Stimulated activated CD8-positive, alpha-beta memory T cell treated with anti-CD3 and anti-CD28 coated beads, Interleukin-15, amount 100 ng/mL, for 1 hour (primary cell): ENCODE data around the gene DMXL2.
"Not testable (repeated sequence)": the region's sequence is repeated elsewhere in the genome, so short reads cannot be mapped to it uniquely, and the experiment has no call there.

Experiments used
- DNase-seq: peaks from one replicate; pipeline ENCODE4 v3.0.0-alpha.2; 2020; ENCODE audit warnings: low read depth

DMXL2 gene, protein sequence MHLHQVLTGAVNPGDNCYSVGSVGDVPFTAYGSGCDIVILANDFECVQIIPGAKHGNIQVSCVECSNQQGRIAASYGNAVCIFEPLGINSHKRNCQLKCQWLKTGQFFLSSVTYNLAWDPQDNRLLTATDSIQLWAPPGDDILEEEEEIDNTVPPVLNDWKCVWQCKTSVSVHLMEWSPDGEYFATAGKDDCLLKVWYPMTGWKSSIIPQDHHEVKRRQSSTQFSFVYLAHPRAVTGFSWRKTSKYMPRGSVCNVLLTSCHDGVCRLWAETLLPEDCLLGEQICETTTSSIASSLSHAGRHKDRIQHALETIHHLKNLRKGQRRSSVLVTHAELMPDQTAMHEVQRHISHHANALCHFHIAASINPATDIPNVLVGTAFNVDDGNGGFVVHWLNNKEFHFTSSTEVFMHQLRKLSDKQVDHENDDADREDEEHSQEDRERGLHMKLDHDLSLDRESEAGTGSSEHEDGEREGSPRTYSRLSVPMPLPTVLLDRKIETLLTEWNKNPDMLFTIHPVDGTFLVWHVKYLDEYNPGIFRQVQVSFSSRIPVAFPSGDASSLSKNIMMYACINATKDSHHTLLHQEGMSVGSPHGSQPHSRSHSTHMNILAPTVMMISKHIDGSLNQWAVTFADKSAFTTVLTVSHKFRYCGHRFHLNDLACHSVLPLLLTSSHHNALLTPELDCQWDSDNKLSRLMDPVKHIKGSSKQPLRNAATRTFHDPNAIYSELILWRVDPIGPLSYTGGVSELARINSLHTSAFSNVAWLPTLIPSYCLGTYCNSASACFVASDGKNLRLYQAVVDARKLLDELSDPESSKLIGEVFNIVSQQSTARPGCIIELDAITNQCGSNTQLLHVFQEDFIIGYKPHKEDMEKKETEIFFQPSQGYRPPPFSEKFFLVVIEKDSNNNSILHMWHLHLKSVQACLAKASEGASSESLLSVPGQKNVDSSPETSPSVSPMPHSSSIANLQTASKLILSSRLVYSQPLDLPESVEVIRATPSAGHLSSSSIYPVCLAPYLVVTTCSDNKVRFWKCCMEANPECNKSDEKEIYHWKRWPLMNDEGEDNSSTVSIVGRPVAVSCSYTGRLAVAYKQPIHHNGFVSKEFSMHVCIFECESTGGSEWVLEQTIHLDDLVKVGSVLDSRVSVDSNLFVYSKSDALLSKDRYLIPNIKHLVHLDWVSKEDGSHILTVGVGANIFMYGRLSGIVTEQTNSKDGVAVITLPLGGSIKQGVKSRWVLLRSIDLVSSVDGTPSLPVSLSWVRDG (N-terminal part only)

DNA sequence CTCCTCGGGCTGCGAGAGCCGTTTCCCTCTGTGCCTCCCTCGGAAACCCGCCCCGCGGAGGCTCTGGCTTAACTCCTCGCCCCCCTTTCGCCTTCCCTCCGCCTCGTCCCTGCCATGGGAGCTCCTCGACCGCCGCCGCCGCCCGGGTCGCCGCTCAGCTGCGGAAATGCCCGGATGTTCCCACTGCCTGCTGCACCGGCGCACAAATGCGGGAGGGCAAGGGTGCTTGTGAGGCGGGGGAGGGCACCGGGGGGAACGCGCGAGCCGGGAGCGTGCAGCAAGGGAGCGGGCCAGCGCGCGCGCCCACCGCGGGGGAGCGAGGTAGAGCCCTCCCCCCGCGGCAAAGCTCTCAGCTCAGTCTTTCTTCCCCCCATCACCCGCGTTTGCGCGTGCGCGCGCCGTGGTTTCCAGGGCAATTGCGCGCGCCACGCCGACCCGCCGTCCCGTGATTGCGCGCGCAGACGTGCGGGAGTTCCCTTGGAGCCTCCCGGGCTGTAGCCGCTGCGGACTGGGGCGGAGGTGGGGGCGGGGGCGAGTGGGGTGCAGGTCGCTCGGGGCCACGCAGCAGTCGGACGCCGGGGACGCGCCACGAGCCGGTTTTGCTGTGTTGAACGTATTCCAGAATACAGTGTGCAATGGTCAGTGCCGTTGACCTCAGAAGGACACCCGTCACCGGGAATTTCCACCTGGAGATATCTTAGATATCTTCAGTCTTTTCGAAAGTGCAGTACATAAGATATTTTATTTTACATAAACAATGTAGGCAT is at the start of gene DMXL2:
Gene DMXL2, minus strand, starts transcription at position 168 of the 767 bp plus-strand sequence. CDS start 226 bp downstream, outside the sequence.
- peak; percentile 24 for DNase-seq

DNA sequence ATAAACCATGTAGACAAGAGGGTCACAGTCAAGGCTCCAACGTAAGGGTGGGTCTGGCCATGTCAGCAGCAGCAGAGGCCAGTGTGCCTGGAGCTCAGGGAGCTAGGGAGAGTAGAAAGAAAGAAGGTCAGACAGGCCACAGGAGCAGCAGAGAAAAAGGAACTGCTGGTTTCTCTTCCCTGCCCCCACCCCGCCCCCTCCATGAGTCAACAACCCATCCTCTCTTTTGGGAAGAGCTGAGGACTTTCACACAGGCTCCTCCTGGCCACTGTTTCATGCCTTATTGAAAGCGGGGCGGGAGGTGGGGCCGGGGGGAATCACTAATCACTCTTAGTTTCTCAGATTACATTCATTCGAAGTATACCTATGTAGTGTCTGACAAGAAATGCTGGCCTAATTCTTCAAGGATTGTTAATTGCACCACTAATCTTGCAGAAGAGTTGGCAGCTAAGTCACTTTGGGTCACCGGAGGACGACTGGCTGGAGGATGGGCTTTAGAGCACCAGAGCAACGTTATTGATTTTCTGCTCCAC is 49.6 kb upstream of the DMXL2 start:
- no peak for DNase-seq

DNA sequence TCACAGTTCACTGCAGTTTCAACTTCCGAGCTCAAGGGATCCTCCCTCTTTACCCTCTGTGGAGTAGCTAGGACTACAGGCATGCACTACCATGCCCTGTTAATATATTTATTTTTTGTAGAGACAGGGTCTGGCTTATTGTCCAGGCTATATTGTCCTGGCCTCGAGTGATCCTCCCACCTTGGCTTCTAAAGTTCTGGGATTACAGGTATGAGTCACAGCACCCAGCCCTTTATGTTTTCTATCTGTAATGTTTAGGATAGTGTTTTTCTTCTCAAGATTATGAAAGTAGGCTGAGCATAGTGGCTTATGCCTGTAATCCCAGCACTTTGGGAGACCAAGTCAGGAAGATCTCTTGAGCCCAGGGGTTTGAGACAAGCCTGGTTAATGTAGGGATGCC is 46.8 kb upstream of the DMXL2 start:
- DNase-seq: no peak

DNA sequence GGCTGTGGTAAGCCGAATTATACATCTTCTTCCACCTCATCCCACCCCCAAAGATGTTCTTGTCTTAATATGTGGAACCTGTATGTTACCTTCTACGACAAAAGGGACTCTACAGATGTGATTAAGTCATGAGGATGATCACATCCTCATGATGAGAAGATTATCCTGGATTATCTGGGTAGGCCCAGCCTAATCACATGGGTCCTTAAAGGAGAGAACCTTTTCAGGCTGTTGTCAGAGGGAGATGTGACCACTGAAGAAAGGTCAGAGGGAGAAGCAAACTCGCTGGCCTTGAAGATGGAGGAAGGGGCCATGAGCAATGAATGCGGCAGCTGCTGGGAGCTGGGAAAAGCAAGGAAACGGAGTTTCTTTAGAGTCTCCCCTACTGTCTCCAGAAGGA is 45.9 kb upstream of the DMXL2 start:
- DNase-seq: no peak

DNA sequence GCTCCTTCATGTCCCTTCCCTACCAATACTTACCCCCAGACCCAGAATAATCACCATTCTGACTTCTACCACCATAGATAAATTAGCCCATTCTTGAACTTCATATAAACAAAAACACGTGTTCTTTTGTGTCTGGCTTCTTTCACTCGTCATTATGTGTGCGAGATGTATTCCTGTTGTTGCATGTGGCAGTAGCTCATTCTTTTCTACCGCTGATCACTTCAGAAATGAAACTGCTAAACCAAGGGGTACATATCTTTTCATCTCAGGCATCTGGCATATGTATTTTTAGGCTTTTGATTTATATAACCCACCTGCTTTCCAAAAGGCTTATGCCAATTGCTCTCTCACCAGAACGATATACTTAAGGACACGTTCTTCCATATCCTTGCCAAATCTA is 44.9 kb upstream of the DMXL2 start:
- DNase-seq: no peak

DNA sequence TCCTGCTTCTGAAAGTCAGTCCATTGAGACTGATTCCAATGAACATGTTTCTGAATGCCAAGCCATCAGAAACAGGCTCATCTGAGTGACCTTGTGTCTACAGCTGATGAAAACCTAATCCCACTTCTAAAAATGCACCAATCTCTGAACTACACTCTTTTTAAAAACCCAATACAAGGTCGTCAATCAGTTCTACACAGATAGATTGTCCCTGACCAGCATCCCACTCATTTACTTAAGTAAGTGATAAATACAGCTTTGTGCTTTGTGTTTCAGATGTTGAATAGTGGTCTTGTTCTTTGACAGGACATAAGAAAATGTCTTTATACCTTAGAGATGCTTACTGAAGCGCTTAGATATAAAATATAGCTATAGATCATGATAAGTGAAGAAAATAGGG is 38.5 kb upstream of the DMXL2 start:
- no peak for DNase-seq

DNA sequence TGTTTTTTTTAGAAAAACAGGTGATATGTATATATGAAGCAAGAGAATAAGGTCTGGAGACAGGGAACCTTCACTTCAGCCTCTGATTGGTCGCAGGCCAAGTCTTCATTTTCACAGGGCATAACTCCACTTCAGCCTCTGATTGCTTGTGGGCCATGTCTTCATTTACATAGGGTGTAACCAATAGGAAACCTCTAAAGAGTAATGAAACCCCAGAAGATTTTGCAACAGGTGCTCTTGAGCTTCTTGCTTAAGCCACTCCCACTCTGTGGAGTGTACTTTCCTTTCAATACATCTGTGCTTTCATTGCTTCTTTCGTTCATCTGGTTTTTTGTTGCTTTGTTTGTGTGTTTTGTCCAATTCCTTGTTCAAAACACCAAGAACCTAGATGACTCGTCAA is 36.1 kb upstream of the DMXL2 start:
- no peak for DNase-seq

DNA sequence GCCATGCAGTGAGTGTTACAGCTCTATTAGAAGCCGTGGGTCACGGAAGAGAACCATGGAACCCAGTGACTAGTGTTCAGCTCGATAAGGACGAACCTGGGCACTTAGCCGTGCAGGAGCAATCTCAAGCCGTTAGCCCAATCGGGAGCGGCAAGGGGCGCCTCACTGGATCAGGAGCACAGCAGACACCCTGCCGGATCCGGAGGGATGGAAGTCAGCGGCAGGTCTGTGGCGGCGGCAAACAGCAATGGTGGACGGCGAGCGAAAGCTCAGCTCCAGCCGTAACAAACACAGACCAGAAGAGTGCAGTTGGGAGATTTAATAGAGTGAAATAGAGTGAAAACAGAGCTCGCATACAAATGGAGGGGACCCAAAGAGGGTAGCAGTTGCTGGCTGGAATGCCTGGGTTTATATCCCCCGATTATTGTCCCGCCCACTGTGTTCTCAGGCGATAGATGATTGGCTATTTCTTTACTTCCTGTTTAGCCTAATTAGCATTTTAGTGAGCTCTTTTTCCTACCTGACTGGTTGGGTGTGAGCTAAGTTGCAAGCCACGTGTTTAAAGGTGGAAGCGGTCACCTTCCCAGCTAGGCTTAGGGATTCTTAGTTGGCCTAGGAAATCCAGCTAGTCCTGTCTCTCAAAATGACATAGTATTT is 33.0 kb upstream of the DMXL2 start:
- not testable (repeated sequence) for DNase-seq

DNA sequence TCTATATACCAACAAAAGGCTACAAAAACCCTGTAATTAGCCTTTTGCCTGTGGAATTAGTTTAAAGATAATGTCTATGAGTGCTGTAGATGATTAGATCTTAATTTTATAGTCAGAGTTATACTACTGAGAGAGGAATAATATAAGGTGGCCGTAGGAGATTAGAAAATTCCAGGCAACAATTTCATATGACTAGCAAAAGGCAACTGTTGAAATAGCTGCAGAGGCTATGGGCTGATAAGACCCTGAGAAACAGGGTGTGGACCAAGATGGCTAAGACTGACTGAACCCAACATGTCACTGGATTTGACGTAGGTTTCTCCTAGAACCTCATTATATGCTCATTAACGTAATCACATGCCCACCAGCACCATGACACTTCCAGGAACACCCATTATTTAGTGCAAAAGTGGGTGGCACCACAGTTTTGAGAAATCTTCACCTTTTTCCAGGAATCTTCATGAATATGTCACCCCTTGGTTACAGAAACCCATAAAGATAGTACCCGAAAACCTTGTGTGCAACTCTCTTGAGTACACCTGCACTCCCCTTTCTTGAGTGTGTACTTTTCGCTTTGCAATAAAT is 29.6 kb upstream of the DMXL2 start:
- no peak for DNase-seq

DNA sequence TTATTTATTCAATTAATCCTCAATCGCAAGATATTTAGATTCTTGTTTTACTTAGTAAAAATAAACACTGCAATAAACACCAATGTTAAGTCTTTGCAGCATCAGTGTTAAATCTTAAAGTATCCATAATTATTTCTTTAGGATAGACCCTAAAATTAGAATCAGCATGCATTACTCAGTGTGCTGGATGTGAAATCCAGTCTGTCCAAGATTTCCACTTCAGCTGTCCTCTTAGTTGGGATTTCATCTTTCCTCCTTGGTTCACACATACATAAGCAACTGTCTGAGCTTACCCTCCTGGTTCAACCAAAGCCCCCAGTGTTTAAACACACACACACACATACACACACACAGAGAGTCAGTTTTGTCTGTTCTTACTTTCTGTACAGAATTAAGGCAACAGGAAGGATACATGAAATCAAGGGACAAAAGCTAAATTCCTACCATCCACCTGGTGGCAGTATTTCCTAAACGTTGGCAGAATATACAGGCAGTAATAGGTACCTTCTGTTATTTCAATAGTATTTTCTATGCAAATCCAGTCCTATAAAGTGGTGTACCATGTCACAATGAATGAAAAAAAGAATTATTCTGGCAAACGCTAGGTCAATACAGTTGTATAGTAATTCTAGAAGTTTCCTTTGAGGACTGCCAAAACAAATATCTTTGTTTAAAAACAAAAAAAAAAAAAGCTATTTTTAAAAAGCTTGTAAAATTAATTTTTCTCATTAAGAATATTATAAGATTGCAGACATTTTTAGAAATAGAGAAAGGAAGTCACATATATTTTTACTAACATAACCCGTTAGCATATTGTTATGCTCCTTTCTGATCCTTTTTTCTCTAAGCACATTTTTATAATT is 27.3 kb upstream of the DMXL2 start:
- DNase-seq: no peak

DNA sequence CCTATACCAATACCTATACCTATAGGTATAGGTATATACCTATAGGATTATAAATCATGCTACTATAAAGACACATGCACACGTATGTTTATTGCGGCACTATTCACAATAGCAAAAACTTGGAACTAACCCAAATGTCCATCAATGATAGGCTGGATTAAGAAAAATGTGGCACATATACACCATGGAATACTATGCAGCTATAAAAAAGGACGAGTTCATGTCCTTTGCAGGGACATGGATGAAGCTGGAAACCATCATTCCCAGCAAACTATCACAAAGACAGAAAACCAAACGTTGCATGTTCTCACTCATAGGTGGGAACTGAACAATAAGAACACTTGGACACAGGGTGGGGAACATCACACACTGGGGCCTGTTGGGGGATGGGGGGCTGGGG is 26.1 kb upstream of the DMXL2 start:
- not testable (repeated sequence) for DNase-seq

DNA sequence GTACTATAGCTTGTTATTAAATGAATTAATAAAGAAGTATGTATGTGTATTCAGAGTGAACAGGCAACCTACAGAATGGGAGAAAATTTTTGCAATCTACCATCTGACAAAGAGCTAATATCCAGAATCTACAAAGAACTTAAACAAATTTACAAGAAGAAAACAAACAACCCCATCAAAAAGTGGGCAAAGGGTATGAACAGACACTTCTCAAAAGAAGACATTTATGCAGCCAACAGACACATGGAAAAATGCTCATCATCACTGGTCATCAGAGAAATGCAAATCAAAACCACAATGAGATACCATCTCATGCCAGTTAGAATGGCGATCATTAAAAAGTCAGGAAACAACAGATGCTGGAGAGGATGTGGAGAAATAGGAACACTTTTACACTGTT is 25.5 kb upstream of the DMXL2 start:
- DNase-seq: not testable (repeated sequence)

DNA sequence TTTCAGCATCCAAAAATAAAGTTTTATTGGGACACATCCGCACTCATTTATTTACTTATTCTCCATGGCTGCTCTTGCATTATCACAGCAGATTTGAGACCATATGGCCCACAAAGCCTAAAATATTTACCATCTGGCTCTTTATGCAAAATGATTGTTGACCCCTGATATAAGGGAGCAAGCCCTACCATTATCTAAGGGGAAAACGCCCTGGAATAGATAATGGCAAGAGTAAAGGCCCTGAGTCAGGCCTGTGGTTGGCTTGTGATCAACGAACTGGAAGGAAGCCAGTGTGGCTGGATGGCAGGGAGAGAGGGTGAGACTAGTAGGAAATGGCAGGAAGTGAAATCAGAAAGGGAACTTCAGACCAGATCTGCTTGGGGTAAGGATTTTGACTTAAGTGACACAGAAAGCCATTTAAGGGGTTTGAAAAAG is 24.6 kb upstream of the DMXL2 start:
- no peak for DNase-seq

DNA sequence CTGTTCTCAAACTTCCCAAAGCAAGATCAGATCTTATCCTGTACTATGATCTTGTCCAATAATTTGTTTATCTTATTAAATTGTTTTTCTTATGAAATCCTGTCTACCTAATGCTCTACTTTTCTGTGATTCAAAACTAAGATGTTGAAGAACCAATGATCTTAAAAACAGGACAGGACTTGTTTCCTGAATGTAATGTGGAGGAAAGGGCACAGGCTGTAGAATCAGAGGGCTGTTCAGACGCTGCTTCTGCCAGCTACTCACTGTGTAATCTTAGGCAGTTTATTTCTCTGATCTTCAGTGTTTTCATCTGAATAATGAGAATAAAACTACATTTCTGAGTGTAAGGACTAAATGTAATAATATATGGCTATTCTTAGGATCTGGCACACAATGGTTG is 20.1 kb upstream of the DMXL2 start:
- no peak for DNase-seq

DNA sequence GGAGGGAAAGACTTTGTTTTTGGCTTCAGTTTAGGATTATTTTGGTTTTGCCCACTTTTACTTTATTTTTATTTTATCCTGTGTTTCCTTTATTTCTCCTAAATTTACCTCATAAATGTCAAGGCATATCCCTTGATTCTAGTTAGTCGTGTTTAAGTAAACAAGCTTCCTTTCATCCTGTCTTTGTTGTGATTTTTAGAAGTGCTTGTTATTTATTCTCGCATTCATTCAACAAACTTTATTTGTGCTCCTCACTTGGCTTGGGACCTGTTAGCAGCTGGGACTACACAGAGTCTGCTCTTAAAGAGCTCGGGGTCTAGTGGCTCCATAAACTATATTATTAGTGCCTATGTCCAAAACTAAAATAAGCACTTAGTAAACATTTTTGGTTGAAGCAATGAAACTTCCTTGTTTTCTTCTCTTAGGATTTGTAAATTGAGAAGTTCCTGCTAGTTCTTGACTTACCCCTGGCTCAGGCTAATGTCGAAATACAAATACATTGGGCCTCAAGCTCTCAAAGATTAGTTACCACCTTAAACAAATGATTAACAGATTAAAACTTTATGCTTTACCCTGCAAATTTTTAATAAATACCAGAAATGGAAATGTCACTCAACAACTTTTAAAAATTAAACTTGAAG is 19.0 kb upstream of the DMXL2 start:
- DNase-seq: no peak

DNA sequence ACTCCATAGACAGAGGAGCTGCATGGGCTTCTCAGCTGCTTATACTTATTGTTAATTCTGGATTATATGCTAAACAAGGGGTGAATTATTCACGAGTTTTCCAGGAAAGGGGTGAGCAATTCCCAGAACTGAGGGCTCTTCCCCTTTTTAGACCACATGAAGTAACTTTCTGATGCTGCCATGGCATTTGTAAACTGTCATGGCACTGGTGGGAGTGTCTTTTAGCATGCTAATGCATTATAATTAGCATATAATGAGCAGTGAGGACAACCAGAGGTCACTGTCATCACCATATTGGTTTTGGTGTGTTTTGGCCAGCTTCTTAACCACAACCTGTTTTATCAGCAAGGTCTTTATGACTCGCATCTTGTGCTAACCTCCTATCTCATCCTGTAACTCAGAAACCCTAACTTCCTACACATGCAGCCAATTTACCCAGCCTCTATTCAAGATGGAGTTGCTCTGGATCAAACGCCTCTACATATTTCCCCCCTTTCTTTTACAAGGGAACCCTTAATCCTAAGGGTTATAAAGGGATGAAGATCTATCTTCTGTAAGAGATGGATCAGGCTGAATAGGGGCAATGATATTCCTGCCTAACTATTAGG is 12.1 kb upstream of the DMXL2 start:
- no peak for DNase-seq

DNA sequence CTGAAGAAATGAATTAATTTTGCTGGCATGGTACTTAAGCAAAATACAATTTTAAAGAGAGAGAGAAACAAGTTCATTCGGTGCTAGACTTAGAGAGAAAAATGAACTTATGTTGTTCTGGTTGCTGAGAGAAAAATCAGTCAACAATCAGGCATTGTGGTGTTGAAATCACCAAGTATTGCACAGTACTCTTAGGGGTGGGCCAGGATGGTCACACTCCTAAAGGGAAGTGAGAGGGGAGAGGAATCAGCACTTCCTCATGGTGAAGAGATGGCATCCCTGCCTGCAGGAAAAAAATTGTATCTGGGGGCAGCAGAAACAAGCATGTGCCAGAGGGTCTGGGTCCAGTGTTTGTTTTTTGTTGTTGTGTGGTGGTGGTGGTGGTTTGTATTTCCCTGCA is 7.0 kb upstream of the DMXL2 start:
- no peak for DNase-seq

DNA sequence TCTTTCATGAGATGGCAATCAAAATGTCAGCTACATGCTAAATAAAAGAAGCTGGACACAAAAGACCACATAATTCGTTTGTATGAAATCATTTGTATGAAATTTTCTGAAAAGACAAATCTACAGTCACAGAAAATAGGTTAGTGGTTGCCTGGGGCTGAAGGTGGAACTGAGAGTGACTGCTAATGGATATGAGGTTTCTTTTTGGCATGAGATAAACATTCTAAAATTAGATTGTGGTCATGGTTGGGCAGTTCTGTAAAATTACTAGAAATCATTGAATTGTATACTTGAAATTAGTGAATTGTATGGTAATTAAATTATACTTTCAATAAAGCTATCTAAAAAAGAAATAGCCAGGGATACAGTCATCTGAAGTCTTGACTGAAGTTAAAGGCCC is 2.7 kb upstream of the DMXL2 start:
- no peak for DNase-seq
